ENCODE measurements around the gene VPS13D.

Gene VPS13D

GRCh38 chr1:12344596-12345349 is 114.9 kb downstream of the VPS13D start:
- no peak for DNase-seq (ENCODE audit: low spot score in 2 of 2)
- Histone ChIP-seq H3K27me3 (ENCODE audit: low read depth) (no peaks in the 10 kb centered on the region), H3K9me3 (no peaks in the 10 kb centered on the region), H3K36me3 (replicated peaks) (peaks cover 25% of the 10 kb centered on the region), H3K4me3 (no peak overlapping the region), H3K4me1 (peaks cover 6% of the 10 kb centered on the region)
- in situ Hi-C loops (cut with MboI; ENCODE audit: low sequenced_read_pairs): no loop called here

DNA sequence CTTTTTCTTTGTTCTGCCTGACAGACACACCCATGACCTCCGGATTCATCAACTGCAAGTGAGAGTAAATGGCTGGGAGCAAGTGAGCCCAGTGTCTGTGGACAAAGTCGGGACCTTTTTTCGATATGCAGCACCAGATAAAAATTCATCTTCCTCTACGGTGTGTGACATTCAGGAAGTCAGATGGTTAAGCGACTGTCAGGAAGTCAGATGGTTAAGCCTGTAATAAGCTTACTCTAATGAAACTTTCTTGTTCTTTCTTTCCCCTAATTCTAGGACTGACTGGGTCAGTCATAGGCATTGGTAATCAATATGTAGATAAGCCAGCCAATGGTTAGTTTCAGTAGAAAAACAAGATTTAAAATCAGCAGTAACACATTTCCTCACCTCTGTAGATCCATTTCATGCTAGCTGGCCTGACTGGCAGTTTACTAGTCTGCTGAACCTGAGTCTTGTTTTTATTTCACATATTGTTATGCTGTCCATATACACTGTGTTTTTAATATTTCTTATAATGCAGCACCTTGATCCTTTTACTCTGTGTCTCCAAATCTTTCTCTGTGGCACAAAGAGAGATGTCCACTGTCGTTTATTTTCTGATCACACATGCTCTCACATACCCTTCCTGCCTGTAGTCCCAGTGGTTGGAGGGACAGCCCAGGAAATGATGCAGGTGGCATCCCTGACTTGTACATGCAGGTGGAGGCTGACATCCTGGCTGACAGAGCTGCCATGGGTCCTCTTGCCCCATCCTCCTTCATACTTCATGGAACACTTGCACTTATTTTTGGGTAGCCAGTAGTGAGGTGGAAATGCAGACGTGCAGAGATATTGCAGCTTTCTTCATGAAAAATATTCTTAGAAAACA is 115.8 kb downstream of the VPS13D start:
- Histone ChIP-seq H3K27me3 (ENCODE audit: low read depth) (no peaks in the 10 kb centered on the region), H3K9me3 (no peaks in the 10 kb centered on the region), H3K4me1 (no peaks in the 10 kb centered on the region), H3K4me3 (no peak overlapping the region), H3K36me3 (replicated peaks) (peaks cover 29% of the 10 kb centered on the region)
- no peak for DNase-seq (ENCODE audit: low spot score in 2 of 2)
- in situ Hi-C loops (cut with MboI; ENCODE audit: low sequenced_read_pairs): no loop called here

DNA sequence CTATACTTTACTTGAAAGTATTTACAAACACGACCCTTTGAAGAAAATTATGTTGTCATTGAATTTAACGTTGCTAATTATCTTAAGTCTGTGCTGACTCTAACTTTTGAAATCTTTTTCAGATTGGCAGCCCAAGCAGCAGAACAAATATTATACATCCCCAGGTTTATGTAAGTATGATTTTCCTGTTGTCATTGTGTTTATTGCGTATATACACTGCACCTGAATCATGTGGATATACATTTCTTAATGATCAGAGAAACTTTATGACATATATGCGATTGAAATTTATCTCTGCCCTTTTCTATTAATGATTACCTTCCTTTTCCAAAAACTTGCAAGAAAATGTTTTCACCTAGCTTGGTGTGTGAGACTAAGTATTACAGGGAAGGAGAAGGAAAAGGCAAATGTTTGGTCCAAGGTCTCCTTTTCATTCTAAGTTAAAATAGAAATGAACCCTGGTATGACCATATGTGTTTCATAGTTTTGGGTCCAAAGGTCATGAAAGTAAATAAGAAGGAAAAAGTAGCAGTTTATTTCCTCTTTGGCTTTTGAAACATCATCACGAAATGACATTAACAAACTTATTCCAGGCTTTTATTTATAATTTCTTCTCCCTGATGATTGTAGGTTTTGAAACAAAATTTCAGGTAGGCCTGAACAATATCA is 116.8 kb downstream of the VPS13D start:
- no peaks in the 10 kb centered on the region for H3K27me3 ChIP-seq (ENCODE audit: low read depth)
- DNase-seq (ENCODE audit: low spot score in 2 of 2): no peak
- H3K9me3 ChIP-seq: no peaks in the 10 kb centered on the region
- H3K4me1 ChIP-seq: no peaks in the 10 kb centered on the region
- in situ Hi-C loops (cut with MboI; ENCODE audit: low sequenced_read_pairs): no loop called here
- H3K4me3 ChIP-seq: no peak overlapping the region
- H3K36me3 ChIP-seq (replicated peaks): peaks cover 29% of the 10 kb centered on the region

- peaks cover 29% of the 10 kb centered on the region for H3K36me3 ChIP-seq (replicated peaks)
Observed at GRCh38 chr1:12348113-12348512, 118.3 kb downstream of the VPS13D start.

DNA sequence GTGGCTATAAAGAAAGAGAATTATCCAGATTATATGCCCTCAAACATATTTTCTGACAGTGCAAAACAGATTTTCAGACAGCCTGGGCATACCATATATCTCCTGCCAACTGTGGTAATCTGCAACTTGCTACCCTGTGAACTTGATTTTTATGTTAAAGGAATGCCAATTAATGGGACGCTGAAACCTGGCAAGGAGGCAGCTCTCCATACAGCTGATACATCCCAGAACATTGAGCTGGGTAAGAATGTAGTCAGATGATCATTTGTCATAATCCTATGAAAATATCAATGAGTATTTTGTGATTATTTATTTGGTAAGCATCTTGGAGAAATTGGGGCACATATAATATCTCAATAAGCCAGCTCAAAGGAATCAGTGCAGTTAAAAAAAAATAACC is 124.2 kb downstream of the VPS13D start:
- Histone ChIP-seq H3K36me3 (replicated peaks) (peaks cover 18% of the 10 kb centered on the region), H3K27me3 (ENCODE audit: low read depth) (no peaks in the 10 kb centered on the region), H3K4me1 (peaks cover 5% of the 10 kb centered on the region; the same call in 1 of the 2 replicates), H3K9me3 (no peaks in the 10 kb centered on the region), H3K4me3 (no peak overlapping the region)
- in situ Hi-C loops (cut with MboI; ENCODE audit: low sequenced_read_pairs): no loop called here
- DNase-seq (ENCODE audit: low spot score in 2 of 2): no peak

More at GRCh38 chr1:12348113-12348512, 118.3 kb downstream of the VPS13D start:
- Histone ChIP-seq H3K27me3 (ENCODE audit: low read depth) (no peaks in the 10 kb centered on the region), H3K4me1 (no peaks in the 10 kb centered on the region), H3K4me3 (no peak overlapping the region), H3K9me3 (no peaks in the 10 kb centered on the region)
- no peak for DNase-seq (ENCODE audit: low spot score in 2 of 2)
- in situ Hi-C loops (cut with MboI; ENCODE audit: low sequenced_read_pairs): no loop called here

DNA sequence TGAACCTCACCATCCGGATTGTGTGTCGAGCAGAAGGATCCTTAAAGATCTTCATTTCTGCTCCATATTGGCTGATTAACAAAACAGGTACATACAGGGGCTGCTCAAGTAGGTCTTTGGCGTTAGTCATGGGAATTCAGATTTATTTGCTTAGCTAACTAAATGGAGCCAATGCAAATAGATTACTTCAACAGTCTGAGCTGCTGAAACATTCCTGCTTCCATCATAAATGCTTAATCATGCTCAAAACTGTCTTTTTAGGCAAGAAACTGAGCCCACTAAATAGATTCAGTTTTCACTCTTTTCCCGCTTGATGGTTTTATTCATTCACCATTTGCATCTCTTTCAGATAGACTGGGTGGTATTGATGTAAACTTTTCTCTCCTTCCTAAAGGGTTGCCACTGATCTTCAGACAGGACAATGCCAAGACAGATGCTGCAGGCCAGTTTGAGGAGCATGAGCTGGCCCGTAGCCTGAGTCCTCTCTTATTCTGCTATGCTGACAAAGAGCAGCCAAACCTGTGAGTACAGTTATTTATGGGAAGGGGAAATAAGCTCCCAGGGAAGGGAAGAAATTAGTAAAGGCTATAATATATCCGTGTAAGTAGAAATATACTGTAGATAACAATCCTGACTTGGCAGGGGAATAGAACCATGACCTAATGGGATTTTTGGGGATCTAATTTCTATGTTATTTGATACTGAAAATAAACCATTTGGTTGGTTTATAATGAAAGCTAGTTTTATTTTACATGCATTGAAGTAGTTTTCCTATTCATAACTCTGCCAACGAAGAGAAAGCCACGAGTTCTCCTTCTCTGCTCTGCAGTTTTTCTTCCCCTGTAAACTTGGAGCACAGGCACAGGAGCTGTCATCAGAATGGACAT is 126.4 kb downstream of the VPS13D start:
- in situ Hi-C loops (cut with MboI; ENCODE audit: low sequenced_read_pairs): no loop called here
- H3K9me3 ChIP-seq: no peaks in the 10 kb centered on the region
- no peaks in the 10 kb centered on the region for H3K27me3 ChIP-seq (ENCODE audit: low read depth)
- peaks cover 5% of the 10 kb centered on the region; the same call in 1 of the 2 replicates for H3K4me1 ChIP-seq
- H3K36me3 ChIP-seq (replicated peaks): peaks cover 16% of the 10 kb centered on the region
- no peak overlapping the region for H3K4me3 ChIP-seq
- no peak for DNase-seq (ENCODE audit: low spot score in 2 of 2)

DNA sequence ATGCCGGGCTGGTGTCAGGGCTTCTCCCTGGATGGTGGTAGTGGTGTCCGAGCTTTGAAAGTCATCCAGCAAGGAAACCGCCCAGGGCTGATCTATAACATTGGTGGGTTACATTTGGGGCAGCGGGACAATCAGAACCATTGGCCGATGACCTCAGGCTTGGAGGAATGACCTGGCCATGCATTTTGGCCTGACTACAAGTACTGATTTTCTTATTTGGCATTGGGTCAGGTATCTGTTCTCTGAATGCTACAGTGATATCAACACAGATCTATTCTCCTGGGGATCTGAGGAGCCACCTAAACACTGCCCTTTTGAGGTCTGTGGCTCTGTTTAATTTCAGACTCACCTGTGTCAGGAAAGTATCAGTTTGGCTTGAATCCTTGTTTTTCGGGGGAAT is 128.7 kb downstream of the VPS13D start:
- no peaks in the 10 kb centered on the region for H3K27me3 ChIP-seq (ENCODE audit: low read depth)
- H3K9me3 ChIP-seq: no peaks in the 10 kb centered on the region
- peaks cover 5% of the 10 kb centered on the region; the same call in 1 of the 2 replicates for H3K4me1 ChIP-seq
- no peak overlapping the region for H3K4me3 ChIP-seq
- peaks cover 23% of the 10 kb centered on the region for H3K36me3 ChIP-seq (replicated peaks)
- in situ Hi-C loops (cut with MboI; ENCODE audit: low sequenced_read_pairs): no loop called here
- DNase-seq (ENCODE audit: low spot score in 2 of 2): no peak

GRCh38 chr1:12359359-12360133 is 129.7 kb downstream of the VPS13D start:
- peaks cover 20% of the 10 kb centered on the region for H3K36me3 ChIP-seq (replicated peaks)
- DNase-seq (ENCODE audit: low spot score in 2 of 2): no peak

GRCh38 chr1:12368646-12369045 is 138.8 kb downstream of the VPS13D start:
- DNase-seq (ENCODE audit: low spot score in 2 of 2): no peak
- Histone ChIP-seq H3K4me3 (no peak overlapping the region), H3K9me3 (no peaks in the 10 kb centered on the region), H3K36me3 (replicated peaks) (no peaks in the 10 kb centered on the region; the same call in 1 of the 2 replicates), H3K27me3 (ENCODE audit: low read depth) (no peaks in the 10 kb centered on the region), H3K4me1 (peaks cover 48% of the 10 kb centered on the region)
- in situ Hi-C loops (cut with MboI; ENCODE audit: low sequenced_read_pairs): no loop called here

More at GRCh38 chr1:12359359-12360133, 129.7 kb downstream of the VPS13D start:
- H3K4me1 ChIP-seq: peaks cover 5% of the 10 kb centered on the region; the same call in 1 of the 2 replicates
- in situ Hi-C loops (cut with MboI; ENCODE audit: low sequenced_read_pairs): no loop called here
- no peak overlapping the region for H3K4me3 ChIP-seq
- no peaks in the 10 kb centered on the region for H3K9me3 ChIP-seq
- no peaks in the 10 kb centered on the region for H3K27me3 ChIP-seq (ENCODE audit: low read depth)

DNA sequence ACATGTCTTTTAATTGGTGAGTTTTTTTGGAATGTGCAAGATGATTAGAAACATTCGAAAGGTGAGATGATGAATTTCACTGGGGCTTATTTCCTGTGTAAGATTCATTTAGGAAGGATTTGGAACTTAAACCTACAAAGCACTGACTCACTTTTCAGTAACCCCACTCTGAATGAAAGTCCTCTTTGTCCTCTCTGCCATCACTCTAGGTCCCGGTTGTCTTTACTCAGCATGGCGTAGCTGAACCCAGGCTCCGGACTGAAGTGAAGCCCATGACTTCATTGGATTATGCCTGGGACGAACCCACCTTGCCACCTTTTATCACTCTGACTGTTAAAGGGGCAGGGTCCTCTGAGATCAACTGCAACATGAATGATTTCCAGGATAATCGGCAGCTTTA is 139.4 kb downstream of the VPS13D start:
- no peaks in the 10 kb centered on the region; the same call in 1 of the 2 replicates for H3K36me3 ChIP-seq (replicated peaks)
- no peaks in the 10 kb centered on the region for H3K9me3 ChIP-seq
- H3K27me3 ChIP-seq (ENCODE audit: low read depth): no peaks in the 10 kb centered on the region
- in situ Hi-C loops (cut with MboI; ENCODE audit: low sequenced_read_pairs): no loop called here
- peak; percentile 39 to 53 for DNase-seq (ENCODE audit: low spot score in 2 of 2)
- peaks cover 48% of the 10 kb centered on the region for H3K4me1 ChIP-seq
- no peak overlapping the region for H3K4me3 ChIP-seq

- in situ Hi-C loops (cut with MboI; ENCODE audit: low sequenced_read_pairs): no loop called here
- Histone ChIP-seq H3K27me3 (ENCODE audit: low read depth) (no peaks in the 10 kb centered on the region), H3K9me3 (no peaks in the 10 kb centered on the region), H3K4me1 (peaks cover 48% of the 10 kb centered on the region), H3K36me3 (replicated peaks) (no peaks in the 10 kb centered on the region), H3K4me3 (no peak overlapping the region)
- DNase-seq (ENCODE audit: low spot score in 2 of 2): peak; percentile 38 to 96
Observed at GRCh38 chr1:12370333-12370975, 140.6 kb downstream of the VPS13D start.

- in situ Hi-C loops (cut with MboI; ENCODE audit: low sequenced_read_pairs): no loop called here
- Histone ChIP-seq H3K36me3 (replicated peaks) (no peaks in the 10 kb centered on the region), H3K4me1 (peaks cover 47% of the 10 kb centered on the region), H3K4me3 (no peak overlapping the region), H3K27me3 (ENCODE audit: low read depth) (no peaks in the 10 kb centered on the region), H3K9me3 (no peaks in the 10 kb centered on the region)
- peak in 1 of 2 experiments; percentile 19 for DNase-seq (ENCODE audit: low spot score in 2 of 2)
Observed at GRCh38 chr1:12371053-12371452, 141.2 kb downstream of the VPS13D start.
